ENCODE results near the gene CDKN2A.

Gene CDKN2A

DNA sequence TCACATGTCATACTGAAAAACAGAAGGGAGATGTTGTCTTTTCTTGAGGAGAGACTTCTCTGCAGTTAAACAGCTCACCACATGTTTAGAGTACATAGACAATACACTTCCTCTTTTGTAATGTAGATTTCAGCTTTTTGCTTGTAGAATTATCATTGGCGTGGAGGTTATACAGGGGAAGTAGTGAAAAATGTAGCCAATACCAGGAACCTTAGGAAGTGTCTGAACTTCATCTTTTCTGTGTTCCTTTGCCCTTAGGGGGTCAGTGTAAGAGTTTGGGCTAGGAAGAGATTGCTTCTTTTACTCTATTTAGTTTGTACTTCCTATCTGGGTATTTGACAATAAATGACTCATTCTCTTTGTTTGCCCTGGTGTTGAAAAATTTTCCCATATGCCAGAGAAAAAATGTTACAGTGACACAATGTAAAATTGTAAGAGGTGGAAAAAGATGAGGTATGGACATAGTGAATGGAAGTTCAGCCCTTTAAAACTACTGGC, 36.0 kb upstream of the CDKN2A start:
- ChIA-PET CTCF (interaction anchor here (1.2 kb wide), 1 partner anchor 21 kb away, joined by 3 read pairs; the partner anchor contains the start of gene CDKN2B), POLR2A (no interaction called here)
- TF ChIP-seq FOXA1 (IDR thresholded peaks at IDR 0.05) = no peak
- no peak for TF ChIP-seq FOXK2 (IDR thresholded peaks at IDR 0.05)
- no peak for TF ChIP-seq FOXM1 (IDR thresholded peaks at IDR 0.05; ENCODE audit: borderline replicate concordance)
- no peak for TF ChIP-seq TARDBP (IDR thresholded peaks at IDR 0.05)
- no peak for TF ChIP-seq SP1 (IDR thresholded peaks at IDR 0.05)
- no peak for TF ChIP-seq HDGF (IDR thresholded peaks at IDR 0.05; ENCODE audit: borderline replicate concordance)
- TF ChIP-seq, protein P1, sequence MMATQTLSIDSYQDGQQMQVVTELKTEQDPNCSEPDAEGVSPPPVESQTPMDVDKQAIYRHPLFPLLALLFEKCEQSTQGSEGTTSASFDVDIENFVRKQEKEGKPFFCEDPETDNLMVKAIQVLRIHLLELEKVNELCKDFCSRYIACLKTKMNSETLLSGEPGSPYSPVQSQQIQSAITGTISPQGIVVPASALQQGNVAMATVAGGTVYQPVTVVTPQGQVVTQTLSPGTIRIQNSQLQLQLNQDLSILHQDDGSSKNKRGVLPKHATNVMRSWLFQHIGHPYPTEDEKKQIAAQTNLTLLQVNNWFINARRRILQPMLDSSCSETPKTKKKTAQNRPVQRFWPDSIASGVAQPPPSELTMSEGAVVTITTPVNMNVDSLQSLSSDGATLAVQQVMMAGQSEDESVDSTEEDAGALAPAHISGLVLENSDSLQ (IDR thresholded peaks at IDR 0.05) = no peak
- TF ChIP-seq SUZ12 (IDR thresholded peaks at IDR 0.05) = no peak
- no peak for TF ChIP-seq CTBP1 (IDR thresholded peaks at IDR 0.05; ENCODE audit: borderline replicate concordance)
- no peak for TF ChIP-seq LEF1 (IDR thresholded peaks at IDR 0.05; ENCODE audit: borderline replicate concordance)
- TF ChIP-seq NFRKB (IDR thresholded peaks at IDR 0.05) = no peak
- TF ChIP-seq ZNF384 (IDR thresholded peaks at IDR 0.05) = no peak
- no peak for DNase-seq (ENCODE audit: extremely low spot score)

DNA sequence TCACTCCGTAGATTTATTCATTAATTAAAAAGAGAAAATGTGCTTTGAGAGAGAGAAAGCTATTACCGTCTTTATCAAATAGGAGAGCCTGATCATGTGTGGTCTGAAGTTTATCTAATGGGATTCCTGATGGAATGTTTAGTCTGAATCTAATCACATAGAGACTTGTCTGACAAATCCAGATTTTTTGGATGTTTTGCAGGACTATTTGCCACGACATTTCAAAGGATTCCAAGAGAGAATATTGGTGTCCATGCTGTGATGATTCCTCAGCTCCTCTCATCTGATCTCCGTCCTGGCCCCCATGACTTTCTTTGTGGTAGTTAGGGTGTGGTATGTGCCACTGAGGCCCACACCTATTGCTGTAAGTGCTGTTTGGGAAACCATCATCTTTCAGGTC, 35.0 kb upstream of the CDKN2A start:
- no peak for TF ChIP-seq TARDBP (IDR thresholded peaks at IDR 0.05)
- no peak for TF ChIP-seq HDGF (IDR thresholded peaks at IDR 0.05; ENCODE audit: borderline replicate concordance)
- no peak for TF ChIP-seq NFRKB (IDR thresholded peaks at IDR 0.05)
- no peak for DNase-seq (ENCODE audit: extremely low spot score)
- ChIA-PET POLR2A (no interaction called here), CTCF (interaction anchor here (1.2 kb wide), 1 partner anchor 20 kb away, joined by 3 read pairs; the partner anchor contains the start of gene CDKN2B)

DNA sequence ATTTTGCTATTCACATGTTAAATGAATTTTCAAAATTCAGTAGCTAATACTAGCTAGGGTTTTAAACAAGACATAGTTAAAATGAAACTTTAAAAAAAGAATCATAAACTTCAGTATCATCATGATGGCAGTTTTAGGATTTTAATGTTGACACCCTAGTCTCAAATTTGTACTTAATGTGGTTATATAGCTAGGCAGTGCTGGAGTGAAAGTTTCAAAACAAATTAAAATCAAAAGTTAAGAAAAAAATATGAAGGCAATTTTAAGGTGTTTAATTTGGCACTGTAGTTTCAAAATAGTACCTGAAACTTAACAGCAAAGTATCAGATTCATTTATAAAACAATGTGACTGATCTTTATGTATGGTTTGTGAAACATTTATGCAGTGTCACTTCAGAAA, 34.2 kb upstream of the CDKN2A start:
- no peak for TF ChIP-seq FOXM1 (IDR thresholded peaks at IDR 0.05; ENCODE audit: borderline replicate concordance)
- no peak for TF ChIP-seq BHLHE40 (IDR thresholded peaks at IDR 0.05; ENCODE audit: borderline replicate concordance)
- no peak for TF ChIP-seq FOXA1 (IDR thresholded peaks at IDR 0.05)
- no peak for TF ChIP-seq ARNT (IDR thresholded peaks at IDR 0.05)
- no peak for TF ChIP-seq FOXK2 (IDR thresholded peaks at IDR 0.05)
- TF ChIP-seq SP1 (IDR thresholded peaks at IDR 0.05) = no peak
- no peak for TF ChIP-seq TARDBP (IDR thresholded peaks at IDR 0.05)
- TF ChIP-seq ZNF384 (IDR thresholded peaks at IDR 0.05) = no peak
- no peak for TF ChIP-seq L3MBTL2 (conservative IDR thresholded peaks at IDR 0.05)
- ChIA-PET POLR2A (no interaction called here), CTCF (no interaction called here)
- no peak for DNase-seq (ENCODE audit: extremely low spot score)

DNA sequence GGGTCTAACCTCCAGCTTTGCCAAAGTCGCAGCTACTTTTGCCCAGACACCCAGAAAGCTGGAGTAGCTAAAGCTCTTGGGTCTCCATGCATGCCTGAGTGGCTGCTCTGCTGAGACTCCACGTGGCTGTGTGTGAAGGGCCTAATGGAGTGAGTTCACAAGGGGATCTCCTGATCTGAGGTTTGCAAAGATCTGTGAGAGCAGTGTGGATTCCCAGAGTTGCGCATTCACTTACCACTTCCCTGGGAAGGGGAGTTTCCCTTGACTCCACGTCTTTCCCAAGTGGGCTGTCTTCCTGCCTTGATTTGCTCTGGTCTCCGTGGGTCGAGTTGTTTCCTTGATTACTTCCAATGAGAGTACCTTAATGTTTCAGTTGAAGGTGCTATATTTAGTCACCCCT, 32.5 kb upstream of the CDKN2A start:
- no peak for TF ChIP-seq TARDBP (IDR thresholded peaks at IDR 0.05)
- no peak for TF ChIP-seq FOXA1 (IDR thresholded peaks at IDR 0.05)
- no peak for TF ChIP-seq FOXM1 (IDR thresholded peaks at IDR 0.05; ENCODE audit: borderline replicate concordance)
- no peak for TF ChIP-seq SUZ12 (IDR thresholded peaks at IDR 0.05)
- no peak for TF ChIP-seq ZNF384 (IDR thresholded peaks at IDR 0.05)
- no peak for TF ChIP-seq L3MBTL2 (conservative IDR thresholded peaks at IDR 0.05)
- no peak for TF ChIP-seq HDGF (IDR thresholded peaks at IDR 0.05; ENCODE audit: borderline replicate concordance)
- no peak for TF ChIP-seq ARNT (IDR thresholded peaks at IDR 0.05)
- no peak for TF ChIP-seq CTBP1 (IDR thresholded peaks at IDR 0.05; ENCODE audit: borderline replicate concordance)
- no peak for TF ChIP-seq SP1 (IDR thresholded peaks at IDR 0.05)
- TF ChIP-seq FOXK2 (IDR thresholded peaks at IDR 0.05) = no peak
- CTCF ChIA-PET = no interaction called here
- DNase-seq (ENCODE audit: extremely low spot score) = no peak
- POLR2A ChIA-PET = no interaction called here

DNA sequence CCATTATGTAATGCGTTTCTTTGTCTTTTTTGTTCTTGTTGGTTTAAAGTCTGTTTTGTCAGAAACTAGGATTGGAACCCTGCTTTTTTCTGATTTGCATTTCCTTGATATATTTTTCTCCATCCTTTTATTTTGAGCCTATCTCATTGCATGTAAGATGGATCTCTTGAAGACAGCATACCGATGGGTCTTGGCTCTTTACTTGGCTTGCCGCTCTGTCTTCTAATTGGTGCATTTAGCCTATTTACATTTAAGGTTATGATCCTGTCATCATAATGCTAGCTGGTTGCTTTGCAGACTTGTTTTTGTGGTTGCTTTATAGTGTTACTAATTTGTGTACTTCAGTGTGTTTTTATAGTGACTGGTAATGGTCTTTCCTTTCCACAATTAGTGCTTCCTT, 28.2 kb upstream of the CDKN2A start:
- TF ChIP-seq, protein P1 (IDR thresholded peaks at IDR 0.05) = no peak
- TF ChIP-seq SUZ12 (IDR thresholded peaks at IDR 0.05) (no peak), ARNT (IDR thresholded peaks at IDR 0.05) (no peak), TARDBP (IDR thresholded peaks at IDR 0.05) (no peak), LEF1 (IDR thresholded peaks at IDR 0.05; ENCODE audit: borderline replicate concordance) (no peak), FOXK2 (IDR thresholded peaks at IDR 0.05) (no peak), SP1 (IDR thresholded peaks at IDR 0.05) (no peak), NFRKB (IDR thresholded peaks at IDR 0.05) (no peak), FOXA1 (IDR thresholded peaks at IDR 0.05) (no peak), HDGF (IDR thresholded peaks at IDR 0.05; ENCODE audit: borderline replicate concordance) (no peak), ZNF384 (IDR thresholded peaks at IDR 0.05) (no peak), CTBP1 (IDR thresholded peaks at IDR 0.05; ENCODE audit: borderline replicate concordance) (no peak), BHLHE40 (IDR thresholded peaks at IDR 0.05; ENCODE audit: borderline replicate concordance) (no peak), ELF4 (IDR thresholded peaks at IDR 0.05) (no peak), L3MBTL2 (conservative IDR thresholded peaks at IDR 0.05) (no peak), FOXM1 (IDR thresholded peaks at IDR 0.05; ENCODE audit: borderline replicate concordance) (no peak)
- ChIA-PET POLR2A (no interaction called here), CTCF (no interaction called here)
- no peak for DNase-seq (ENCODE audit: extremely low spot score)

DNA sequence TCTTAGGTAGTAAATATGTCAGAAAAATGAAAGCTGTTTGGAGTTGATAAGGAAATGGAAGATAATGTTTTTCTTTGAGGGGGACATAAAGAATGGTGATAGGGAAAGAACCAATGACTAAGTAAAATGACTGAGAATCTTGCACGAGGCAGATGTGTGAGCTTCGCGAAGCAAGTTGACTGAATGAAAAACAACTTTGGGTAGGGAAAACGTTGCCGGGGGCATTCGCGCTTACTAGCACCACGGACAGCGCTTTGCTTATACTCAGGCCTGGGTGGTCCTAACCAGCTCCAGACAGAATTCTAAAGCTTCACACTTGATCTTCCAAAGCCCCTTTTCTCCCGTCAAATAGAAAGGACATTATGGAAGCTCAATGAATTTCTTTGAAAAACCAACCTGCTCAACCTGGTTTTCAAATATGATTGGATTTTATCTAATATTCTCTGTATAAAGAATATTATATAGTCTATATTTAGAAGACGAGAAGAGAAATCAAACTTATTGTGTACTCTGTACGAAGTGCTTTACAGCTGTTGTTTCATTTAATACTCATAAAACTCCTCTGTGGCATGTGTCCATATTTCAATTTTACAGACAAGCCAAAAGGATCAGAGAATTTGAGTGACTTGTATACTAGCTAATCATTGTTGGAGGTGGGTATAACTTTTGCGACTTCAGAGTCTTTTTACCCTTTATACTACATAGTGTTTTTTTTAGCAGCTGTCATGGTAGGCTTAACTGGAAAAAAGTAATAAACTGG, 16.9 kb upstream of the CDKN2A start:
- no peak for DNase-seq (ENCODE audit: extremely low spot score)
- ChIA-PET CTCF (no interaction called here), POLR2A (interaction anchor here (1.0 to 1.1 kb wide), 2 partner anchors 15 to 113 kb away, joined by 3 to 4 read pairs; no protein-coding TSS in a partner anchor)
- TF ChIP-seq, protein P1 (IDR thresholded peaks at IDR 0.05) = peak; percentile 76
- TF ChIP-seq ZNF384 (IDR thresholded peaks at IDR 0.05) = no peak
- TF ChIP-seq SUZ12 (IDR thresholded peaks at IDR 0.05) = no peak
- TF ChIP-seq CTBP1 (IDR thresholded peaks at IDR 0.05; ENCODE audit: borderline replicate concordance) = no peak
